GM18873 (cell line): Measurements from ENCODE around the gene USP5.

Experiments
- ATAC-seq: cut with Tn5 transposase; IDR thresholded peaks from one replicate; pipeline ENCODE4 v1.9.1; 2021; ENCODE audit warnings: mild to moderate bottlenecking, moderate library complexity, moderate number of reproducible peaks; ENCODE audit not compliant: unreplicated experiment, low FRiP score

Gene USP5

GRCh38 chr12:6851921-6852650 lies at the start of gene USP5:
Gene USP5, plus strand, starts transcription at chr12:6852150. Its CDS starts 30 bp downstream, at chr12:6852180.
- peak; percentile 68 for ATAC-seq

- no peak for ATAC-seq
These were observed 44.8 kb upstream of the USP5 start for GRCh38 chr12:6807170-6807569.

- no peak for ATAC-seq
These were observed 42.9 kb upstream of the USP5 start for GRCh38 chr12:6809056-6809455.

- no peak for ATAC-seq
These were observed 41.2 kb upstream of the USP5 start for GRCh38 chr12:6810758-6811157.

- ATAC-seq: no peak
These were observed 38.6 kb upstream of the USP5 start for GRCh38 chr12:6813363-6813762.

- ATAC-seq: no peak
These were observed 35.4 kb upstream of the USP5 start for GRCh38 chr12:6816598-6816997.

- no peak for ATAC-seq
These were observed 34.9 kb upstream of the USP5 start for GRCh38 chr12:6817098-6817497.

- no peak for ATAC-seq
These were observed 34.2 kb upstream of the USP5 start for GRCh38 chr12:6817662-6818157.

- ATAC-seq: no peak
These were observed 33.7 kb upstream of the USP5 start for GRCh38 chr12:6818222-6818621.

GRCh38 chr12:6818645-6819044 lies 33.3 kb upstream of the USP5 start:
- no peak for ATAC-seq

- ATAC-seq: no peak
These were observed 32.6 kb upstream of the USP5 start for GRCh38 chr12:6819106-6820030.

GRCh38 chr12:6820166-6820565 lies 31.8 kb upstream of the USP5 start:
- ATAC-seq: no peak

- no peak for ATAC-seq
These were observed 30.1 kb upstream of the USP5 start, which contains the start of gene GPR162 for GRCh38 chr12:6821591-6822425. Gene GPR162, plus strand, starts transcription at chr12:6821821. Its CDS starts 2,078 bp downstream, at chr12:6823899.

GRCh38 chr12:6822426-6823135 lies 29.4 kb upstream of the USP5 start:
- no peak for ATAC-seq

- ATAC-seq: no peak
These were observed 28.5 kb upstream of the USP5 start for GRCh38 chr12:6823182-6824084.

GRCh38 chr12:6824085-6824775 lies 27.7 kb upstream of the USP5 start:
- no peak for ATAC-seq

GRCh38 chr12:6824901-6825381 lies 27.0 kb upstream of the USP5 start:
- ATAC-seq: no peak
